GM10248 (cell line): Measurements from ENCODE around the gene SYNCRIP.

Source experiments
- CTCF ChIA-PET: fragments of 300-600 bp; sonication (Branson Sonifier 250); formaldehyde crosslinking; extraction: SDS; loops from one replicate; lab custom pipeline; 2021; ENCODE audit warnings: antibody characterized with exemption; lab: Yijun Ruan, JAX
- POLR2A ChIA-PET: fragments of 350-650 bp; sonication (Branson Sonifier 250); formaldehyde crosslinking; extraction: SDS; loops from one replicate; lab custom pipeline; 2020; ENCODE audit warnings: antibody characterized with exemption; lab: Yijun Ruan, JAX
- DNase-seq: peaks from one replicate; pipeline ENCODE4 v3.0.0; 2012; ENCODE audit errors: extremely low spot score
- TF ChIP-seq, protein P1 (sequence below): IDR thresholded peaks from 2 replicates; pipeline ENCODE4 v1.5.1; 2012; ENCODE audit warnings: mild to moderate bottlenecking, low read depth; ENCODE audit errors: extremely low read depth, missing control alignments, control extremely low read depth

Gene SYNCRIP

DNA sequence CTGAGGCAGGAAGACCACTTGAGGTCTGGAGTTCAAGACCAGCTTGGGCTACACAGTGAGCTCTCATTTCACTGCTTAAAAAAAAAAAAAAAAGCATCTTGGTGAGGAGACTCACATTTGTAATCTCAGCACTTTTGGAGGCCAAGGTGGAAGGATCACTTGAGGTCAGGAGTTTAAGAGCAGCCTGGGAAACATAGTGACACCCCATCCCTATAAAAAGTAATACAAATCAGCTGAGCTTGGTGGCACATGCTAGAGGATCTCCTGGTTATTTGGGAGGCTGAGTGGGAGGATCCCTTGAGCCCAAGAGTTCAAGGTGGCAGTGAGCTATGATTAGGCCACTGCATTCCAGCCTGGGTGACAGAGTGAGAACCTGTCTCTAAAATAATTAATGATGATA is 29.4 kb upstream of the SYNCRIP start:
- ChIA-PET POLR2A (interaction anchor here (0.5 to 8.8 kb wide), 5 partner anchors 19 to 1173 kb away, joined by 3 to 254 read pairs (median 5); partner anchors contain the start of gene SYNCRIP), CTCF (interaction anchor here (1.6 kb wide), 1 partner anchor 317 kb away, joined by 4 read pairs; no protein-coding TSS in a partner anchor)
- TF ChIP-seq, protein P1, sequence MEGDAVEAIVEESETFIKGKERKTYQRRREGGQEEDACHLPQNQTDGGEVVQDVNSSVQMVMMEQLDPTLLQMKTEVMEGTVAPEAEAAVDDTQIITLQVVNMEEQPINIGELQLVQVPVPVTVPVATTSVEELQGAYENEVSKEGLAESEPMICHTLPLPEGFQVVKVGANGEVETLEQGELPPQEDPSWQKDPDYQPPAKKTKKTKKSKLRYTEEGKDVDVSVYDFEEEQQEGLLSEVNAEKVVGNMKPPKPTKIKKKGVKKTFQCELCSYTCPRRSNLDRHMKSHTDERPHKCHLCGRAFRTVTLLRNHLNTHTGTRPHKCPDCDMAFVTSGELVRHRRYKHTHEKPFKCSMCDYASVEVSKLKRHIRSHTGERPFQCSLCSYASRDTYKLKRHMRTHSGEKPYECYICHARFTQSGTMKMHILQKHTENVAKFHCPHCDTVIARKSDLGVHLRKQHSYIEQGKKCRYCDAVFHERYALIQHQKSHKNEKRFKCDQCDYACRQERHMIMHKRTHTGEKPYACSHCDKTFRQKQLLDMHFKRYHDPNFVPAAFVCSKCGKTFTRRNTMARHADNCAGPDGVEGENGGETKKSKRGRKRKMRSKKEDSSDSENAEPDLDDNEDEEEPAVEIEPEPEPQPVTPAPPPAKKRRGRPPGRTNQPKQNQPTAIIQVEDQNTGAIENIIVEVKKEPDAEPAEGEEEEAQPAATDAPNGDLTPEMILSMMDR = no peak
- no peak for DNase-seq

DNA sequence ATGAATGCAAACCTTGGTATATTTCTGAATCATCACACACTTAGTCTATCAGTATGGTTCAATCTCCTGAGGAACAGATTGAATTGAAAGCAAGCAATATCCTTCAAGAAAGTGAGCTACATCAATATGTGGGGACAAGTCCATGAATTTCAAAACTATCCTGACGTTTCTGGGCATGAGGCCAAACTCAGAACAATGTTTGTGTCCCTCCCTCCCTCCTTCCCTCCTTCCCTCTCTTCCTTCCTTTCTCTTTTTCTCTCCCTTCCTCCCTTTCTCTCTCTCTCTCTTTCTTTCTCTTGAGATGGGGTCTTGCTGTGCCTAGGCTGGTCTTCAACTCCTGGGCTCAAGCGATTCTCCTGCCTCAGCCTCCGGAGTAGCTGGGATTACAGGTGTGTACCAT is 27.9 kb upstream of the SYNCRIP start:
- TF ChIP-seq, protein P1 = no peak
- ChIA-PET POLR2A (interaction anchor here (1.5 to 2.0 kb wide), 5 partner anchors 8 to 77 kb away, joined by 3 to 84 read pairs (median 10); partner anchors contain the start of genes SNX14 and SYNCRIP), CTCF (interaction anchor here (0.9 to 1.8 kb wide), 3 partner anchors 19 to 134 kb away, joined by 3 to 7 read pairs (median 5); no protein-coding TSS in a partner anchor)
- no peak for DNase-seq

DNA sequence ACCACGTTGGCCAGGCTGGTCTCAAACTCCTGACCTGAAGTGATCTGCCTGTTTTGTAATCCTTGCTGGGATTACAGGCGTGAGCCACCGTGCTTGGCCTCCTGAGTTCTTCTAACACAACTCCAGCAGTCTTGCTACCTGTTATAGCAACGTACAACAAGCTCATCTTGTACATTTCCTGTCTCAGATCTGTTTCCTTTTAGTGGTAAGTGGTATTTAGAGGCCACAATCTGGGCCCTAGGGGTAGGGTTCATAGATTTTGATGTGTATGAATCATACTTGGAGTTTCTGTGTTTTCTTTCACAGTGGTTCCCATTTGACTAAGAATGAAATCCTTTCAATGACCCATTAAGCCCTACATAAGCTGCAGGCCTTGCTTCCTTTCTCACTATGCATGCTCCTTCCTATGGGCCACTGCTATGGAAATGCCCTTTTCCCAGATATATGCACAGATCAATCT is 27.1 kb upstream of the SYNCRIP start:
- peak; percentile 68 for DNase-seq
- TF ChIP-seq, protein P1 = no peak
- ChIA-PET POLR2A (interaction anchor here (1.5 to 2.0 kb wide), 5 partner anchors 9 to 76 kb away, joined by 3 to 84 read pairs (median 10); partner anchors contain the start of genes SNX14 and SYNCRIP), CTCF (interaction anchor here (1.0 to 1.8 kb wide), 5 partner anchors 9 to 26 kb away, joined by 3 to 7 read pairs (median 4); no protein-coding TSS in a partner anchor)

DNA sequence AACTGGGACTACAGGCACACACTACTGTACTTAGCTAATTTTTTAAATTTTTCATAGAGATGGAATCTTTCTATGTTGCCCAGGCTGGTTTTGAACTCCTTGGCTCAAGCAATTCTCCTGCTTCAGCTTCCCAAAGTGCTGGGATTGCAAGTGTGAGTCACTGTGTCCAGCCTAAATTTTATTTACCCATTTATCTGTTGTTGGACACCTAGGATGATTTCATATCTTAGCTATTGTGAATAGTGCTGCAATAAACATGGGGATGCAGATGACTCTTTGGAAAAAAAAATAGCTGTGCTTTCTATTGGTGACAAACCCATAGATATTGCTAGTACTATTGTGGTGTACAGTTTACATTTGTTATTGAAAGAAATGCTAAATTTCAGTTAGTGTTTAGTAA is 19.6 kb upstream of the SYNCRIP start:
- POLR2A ChIA-PET = interaction anchor here (2.9 kb wide), 1 partner anchor 16 kb away, joined by 17 read pairs; no protein-coding TSS in a partner anchor

DNA sequence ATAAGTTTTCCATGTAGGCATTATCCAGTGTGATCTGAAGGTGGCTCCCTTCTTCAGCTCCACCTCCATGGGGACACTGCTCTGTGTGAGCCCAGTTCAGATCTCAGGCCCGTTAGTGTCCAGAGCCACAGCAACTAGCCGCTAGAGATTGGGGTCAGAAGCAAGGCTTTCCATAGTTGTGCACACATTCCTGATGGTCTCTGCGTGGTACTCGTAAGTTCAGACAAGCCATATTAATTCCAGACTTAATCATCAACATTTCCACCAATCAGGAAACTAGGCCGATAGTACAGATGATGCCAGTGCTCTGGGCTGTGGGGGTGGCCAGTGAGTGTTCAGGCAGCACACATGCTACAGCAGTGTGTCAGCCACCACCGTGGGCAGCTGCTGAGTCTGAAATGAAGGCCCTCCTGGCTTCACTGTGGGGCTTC is 17.5 kb upstream of the SYNCRIP start:
- no peak for DNase-seq
- CTCF ChIA-PET = no interaction called here
- TF ChIP-seq, protein P1 = no peak
- POLR2A ChIA-PET = interaction anchor here (1.6 kb wide), 1 partner anchor 18 kb away, joined by 5 read pairs; no protein-coding TSS in a partner anchor

More for the DNA sequence above, 19.6 kb upstream of the SYNCRIP start:
- DNase-seq = no peak
- TF ChIP-seq, protein P1 = no peak
- CTCF ChIA-PET = interaction anchor here (0.7 kb wide), 1 partner anchor 10 kb away, joined by 3 read pairs; no protein-coding TSS in a partner anchor

DNA sequence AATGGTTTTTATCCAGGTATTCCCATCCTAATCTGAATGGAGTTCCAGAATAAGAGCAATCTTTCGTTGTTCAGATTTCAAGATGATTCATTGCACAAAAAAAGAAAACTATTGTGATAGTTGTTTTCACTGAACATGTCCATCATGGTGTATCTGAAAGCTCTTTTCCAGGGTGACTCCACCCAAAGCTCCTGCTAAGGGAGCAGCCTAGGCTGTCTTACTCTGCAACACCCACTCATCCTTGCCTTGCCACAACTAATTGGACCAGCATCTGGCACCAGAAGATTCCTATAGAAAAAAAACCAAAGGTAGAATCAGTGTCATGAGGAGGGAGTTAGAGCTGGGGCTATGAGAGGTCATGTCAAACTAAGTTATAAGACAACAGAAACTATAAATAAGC is 7.9 kb upstream of the SYNCRIP start:
- POLR2A ChIA-PET = interaction anchor here (0.5 to 2.9 kb wide), 3 partner anchors 13 to 28 kb away, joined by 3 to 14 read pairs (median 3); no protein-coding TSS in a partner anchor
- DNase-seq = no peak
- CTCF ChIA-PET = interaction anchor here (1.2 kb wide), 1 partner anchor 20 kb away, joined by 3 read pairs; no protein-coding TSS in a partner anchor
- TF ChIP-seq, protein P1 = no peak
